Measurements from ENCODE around the gene MAML1.

MAML1 gene

GRCh38 chr5:179753971-179754370 is 21.3 kb downstream of the MAML1 start:
- H3K4me3 ChIP-seq (ENCODE audit: low read length), result no peak overlapping the region
- no peak for TF ChIP-seq ZNF274 (IDR thresholded peaks at IDR 0.05; ENCODE audit: low read depth, low read length)

GRCh38 chr5:179755022-179755421 is 22.4 kb downstream of the MAML1 start:
- no peak for TF ChIP-seq ZNF274 (IDR thresholded peaks at IDR 0.05; ENCODE audit: low read depth, low read length)
- H3K4me3 ChIP-seq (ENCODE audit: low read length), result no peak overlapping the region

GRCh38 chr5:179758955-179759354 is 26.3 kb downstream of the MAML1 start:
- no peak for TF ChIP-seq ZNF274 (IDR thresholded peaks at IDR 0.05; ENCODE audit: low read depth, low read length)
- H3K4me3 ChIP-seq (ENCODE audit: low read length), result no peak overlapping the region

- TF ChIP-seq ZNF274 (IDR thresholded peaks at IDR 0.05; ENCODE audit: low read depth, low read length), result no peak
Measured at GRCh38 chr5:179759581-179760551, 27.2 kb downstream of the MAML1 start.

GRCh38 chr5:179762079-179762780 is 29.6 kb downstream of the MAML1 start:
- no peak overlapping the region for H3K4me3 ChIP-seq (ENCODE audit: low read length)
- no peak for TF ChIP-seq ZNF274 (IDR thresholded peaks at IDR 0.05; ENCODE audit: low read depth, low read length)

More at GRCh38 chr5:179759581-179760551, 27.2 kb downstream of the MAML1 start:
- H3K4me3 ChIP-seq (ENCODE audit: low read length), result no peak overlapping the region

- H3K4me3 ChIP-seq (ENCODE audit: low read length), result no peak overlapping the region
- no peak for TF ChIP-seq ZNF274 (IDR thresholded peaks at IDR 0.05; ENCODE audit: low read depth, low read length)
Measured at GRCh38 chr5:179762781-179763176, 30.2 kb downstream of the MAML1 start.

GRCh38 chr5:179763215-179763945 is 30.8 kb downstream of the MAML1 start:
- TF ChIP-seq ZNF274 (IDR thresholded peaks at IDR 0.05; ENCODE audit: low read depth, low read length), result no peak

GRCh38 chr5:179764056-179764455 is 31.4 kb downstream of the MAML1 start:
- TF ChIP-seq ZNF274 (IDR thresholded peaks at IDR 0.05; ENCODE audit: low read depth, low read length), result no peak
- H3K4me3 ChIP-seq (ENCODE audit: low read length), result no peak overlapping the region

More at GRCh38 chr5:179763215-179763945, 30.8 kb downstream of the MAML1 start:
- H3K4me3 ChIP-seq (ENCODE audit: low read length), result no peak overlapping the region

- no peak for TF ChIP-seq ZNF274 (IDR thresholded peaks at IDR 0.05; ENCODE audit: low read depth, low read length)
- H3K4me3 ChIP-seq (ENCODE audit: low read length), result no peak overlapping the region
Measured at GRCh38 chr5:179765400-179765799, 32.8 kb downstream of the MAML1 start.

- H3K4me3 ChIP-seq (ENCODE audit: low read length), result no peak overlapping the region
- no peak for TF ChIP-seq ZNF274 (IDR thresholded peaks at IDR 0.05; ENCODE audit: low read depth, low read length)
Measured at GRCh38 chr5:179766021-179766725, 33.6 kb downstream of the MAML1 start.

GRCh38 chr5:179766726-179767455 is 34.3 kb downstream of the MAML1 start:
- no peak for TF ChIP-seq ZNF274 (IDR thresholded peaks at IDR 0.05; ENCODE audit: low read depth, low read length)
- no peak overlapping the region for H3K4me3 ChIP-seq (ENCODE audit: low read length)

- H3K4me3 ChIP-seq (ENCODE audit: low read length), result no peak overlapping the region
- no peak for TF ChIP-seq ZNF274 (IDR thresholded peaks at IDR 0.05; ENCODE audit: low read depth, low read length)
Measured at GRCh38 chr5:179767496-179768100, 35.0 kb downstream of the MAML1 start.

Measured in GM08714 (cell line).